K562 (cell line): Measurements from ENCODE around the gene NUAK1.

Experiments used
- CTCF ChIP-seq, 3 experiments: IDR thresholded peaks in 2 of 3; conservative IDR thresholded peaks in 1 of 3; 2 replicates each; pipeline ENCODE4 v1.5.1; 2011 to 2012; ENCODE audit warnings: low read length in 3 of 3, mild to moderate bottlenecking in 3 of 3, control low read depth in 2 of 3, improper control_type of control experiment in 1 of 3, inconsistent platforms in 1 of 3, low read depth in 1 of 3, mixed read lengths in 1 of 3, moderate library complexity in 1 of 3; ENCODE audit not compliant: insufficient read depth in 2 of 3
- E2F8 ChIP-seq: fragments of 450-650 bp; IDR thresholded peaks from 2 replicates; pipeline ENCODE4 v1.7.1; 2018; ENCODE audit warnings: mild to moderate bottlenecking, low read depth; ENCODE audit not compliant: partially characterized antibody
- EZH2 ChIP-seq: IDR thresholded peaks from 2 replicates; pipeline ENCODE4 v1.6.1; 2012; ENCODE audit warnings: low read depth, mild to moderate bottlenecking, inconsistent platforms, low read length, borderline replicate concordance
- HDAC6 ChIP-seq: IDR thresholded peaks from 2 replicates; pipeline ENCODE4 v1.6.1; 2012; ENCODE audit warnings: low read depth, mild to moderate bottlenecking, control low read depth, inconsistent platforms, low read length, moderate library complexity
- JUN ChIP-seq, 2 experiments: sonication (generic) in 1 of 2; formaldehyde crosslinking in 1 of 2; IDR thresholded peaks; 2 replicates each; pipeline versions ENCODE4 v1.6.1 to v1.8.0; 2012 to 2022; ENCODE audit warnings: borderline replicate concordance in 2 of 2, mild to moderate bottlenecking in 2 of 2, improper control_type of control experiment in 1 of 2, low read depth in 1 of 2, low read length in 1 of 2, missing genetic modification reagents in 1 of 2
- TAF9B ChIP-seq: fragments of 450-650 bp; IDR thresholded peaks from 2 replicates; pipeline ENCODE4 v1.6.1; 2018; ENCODE audit warnings: mild to moderate bottlenecking; ENCODE audit not compliant: partially characterized antibody
- ZNF24 ChIP-seq: fragments of 450-650 bp; IDR thresholded peaks from 2 replicates; pipeline ENCODE4 v1.6.1; 2016
- ZSCAN29 ChIP-seq: fragments of 450-650 bp; IDR thresholded peaks from 2 replicates; pipeline ENCODE4 v1.6.1; 2017

- no peak for TF ChIP-seq CTCF (IDR thresholded peaks at IDR 0.05 in 2 of 3, conservative IDR thresholded peaks at IDR 0.05 in 1 of 3; ENCODE audit: insufficient read depth in 2 of 3, low read depth in 1 of 3, low read length in 3 of 3)
- no peak for TF ChIP-seq E2F8
- no peak for TF ChIP-seq ZNF24
- TF ChIP-seq ZSCAN29: no peak
- no peak for TF ChIP-seq EZH2
- TF ChIP-seq TAF9B: no peak
- TF ChIP-seq JUN (IDR thresholded peaks at IDR 0.05; ENCODE audit: borderline replicate concordance, low read depth, low read length): no peak
- no peak for TF ChIP-seq JUN (CRISPR knock-in tag; IDR thresholded peaks at IDR 0.05; ENCODE audit: borderline replicate concordance)
- TF ChIP-seq HDAC6: no peak
Observed at GRCh38 chr12:106035421-106035820, 103.3 kb downstream of the NUAK1 start.
